Glutamatergic neuron (in vitro differentiated cells): ENCODE measurements around the gene ZC3H7A. TPM values are rescaled to one million over a fixed set of nuclear protein-coding genes. Genes with fewer than 3 reads are reported as not detected.

Source experiments
- DNase-seq: peaks from one replicate; pipeline ENCODE4 v3.0.0; 2022
- H3K27ac Mint-ChIP-seq: one replicate; pipeline ENCODE4 v1.8.0; 2020; ENCODE audit warnings: mild to moderate bottlenecking, mixed read lengths, inconsistent platforms; ENCODE audit not compliant: unreplicated experiment
- H3K27me3 Mint-ChIP-seq: one replicate; pipeline ENCODE4 v1.8.0; 2020; ENCODE audit warnings: mild to moderate bottlenecking, moderate library complexity, mixed read lengths, inconsistent platforms; ENCODE audit not compliant: unreplicated experiment
- H3K36me3 Mint-ChIP-seq: one replicate; pipeline ENCODE4 v1.8.0; 2020; ENCODE audit warnings: mild to moderate bottlenecking, mixed read lengths, inconsistent platforms; ENCODE audit not compliant: unreplicated experiment
- H3K4me1 Mint-ChIP-seq: one replicate; pipeline ENCODE4 v1.8.0; 2020; ENCODE audit warnings: mild to moderate bottlenecking, low read depth, mixed read lengths, inconsistent platforms; ENCODE audit not compliant: unreplicated experiment
- H3K4me3 Mint-ChIP-seq: one replicate; pipeline ENCODE4 v1.8.0; 2020; ENCODE audit warnings: mild to moderate bottlenecking, mixed read lengths, inconsistent platforms; ENCODE audit not compliant: unreplicated experiment
- H3K9me3 Mint-ChIP-seq: one replicate; pipeline ENCODE4 v1.8.0; 2020; ENCODE audit warnings: mild to moderate bottlenecking, moderate library complexity, mixed read lengths, inconsistent platforms; ENCODE audit not compliant: unreplicated experiment
- CTCF ChIP-seq: fragments of 200-600 bp; sonication (generic); IDR thresholded peaks from one replicate; pipeline ENCODE4 v1.5.0; 2021; ENCODE audit not compliant: partially characterized antibody, unreplicated experiment
- total RNA-seq: library from RNA; stranded (reverse); fragmentation: NEBNext Ultra II Directional; extraction: Animal tissue kit (Norgen Biotek cat#: 25700); gene quantifications from one replicate; pipeline ENCODE4 v1.2.1, GENCODE V29; 2021; ENCODE audit not compliant: unreplicated experiment

The ZC3H7A gene
- total RNA-seq, 1 donor from 2014 or later = 87.7 TPM

GRCh38 chr16:11742093-11742535 lies 54.9 kb downstream of the ZC3H7A start:
- DNase-seq = no peak
- Mint-ChIP-seq H3K27me3 (peaks cover 3% of the 10 kb centered on the region), H3K9me3 (peaks cover 4% of the 10 kb centered on the region), H3K4me3 (peak overlapping the region; percentile 96), H3K27ac (peak overlapping the region; percentile 80), H3K36me3 (no peaks in the 10 kb centered on the region), H3K4me1 (peaks cover 31% of the 10 kb centered on the region)
- TF ChIP-seq CTCF = no peak

- peaks cover 3% of the 10 kb centered on the region for H3K27me3 Mint-ChIP-seq
- DNase-seq = no peak
- H3K36me3 Mint-ChIP-seq = no peaks in the 10 kb centered on the region
- TF ChIP-seq CTCF = no peak
- H3K9me3 Mint-ChIP-seq = peaks cover 4% of the 10 kb centered on the region
- H3K4me1 Mint-ChIP-seq = peaks cover 31% of the 10 kb centered on the region
- peak overlapping the region; percentile 96 for H3K4me3 Mint-ChIP-seq
- no peak overlapping the region for H3K27ac Mint-ChIP-seq
Measured at GRCh38 chr16:11740567-11740966, 56.5 kb downstream of the ZC3H7A start.

GRCh38 chr16:11738742-11739544 lies 58.1 kb downstream of the ZC3H7A start:
- H3K27ac Mint-ChIP-seq = no peak overlapping the region
- H3K36me3 Mint-ChIP-seq = no peaks in the 10 kb centered on the region
- H3K27me3 Mint-ChIP-seq = peaks cover 3% of the 10 kb centered on the region
- H3K9me3 Mint-ChIP-seq = peaks cover 2% of the 10 kb centered on the region
- no peak for TF ChIP-seq CTCF
- peaks cover 31% of the 10 kb centered on the region for H3K4me1 Mint-ChIP-seq
- no peak overlapping the region for H3K4me3 Mint-ChIP-seq
- DNase-seq = no peak

- Mint-ChIP-seq H3K27me3 (peaks cover 3% of the 10 kb centered on the region), H3K27ac (no peak overlapping the region), H3K36me3 (no peaks in the 10 kb centered on the region), H3K4me3 (no peak overlapping the region), H3K9me3 (peaks cover 2% of the 10 kb centered on the region), H3K4me1 (peaks cover 31% of the 10 kb centered on the region)
- no peak for TF ChIP-seq CTCF
- no peak for DNase-seq
Measured at GRCh38 chr16:11737713-11738112, 59.3 kb downstream of the ZC3H7A start.

- H3K4me1 Mint-ChIP-seq = peaks cover 31% of the 10 kb centered on the region
- H3K36me3 Mint-ChIP-seq = no peaks in the 10 kb centered on the region
- TF ChIP-seq CTCF = no peak
- H3K9me3 Mint-ChIP-seq = peaks cover 2% of the 10 kb centered on the region
- DNase-seq = no peak
- H3K27me3 Mint-ChIP-seq = peaks cover 2% of the 10 kb centered on the region
- no peak overlapping the region for H3K27ac Mint-ChIP-seq
- H3K4me3 Mint-ChIP-seq = no peak overlapping the region
Measured at GRCh38 chr16:11736903-11737302, 60.2 kb downstream of the ZC3H7A start.
